GM18870 (cell line): ENCODE data around the gene SGCG.
"Not testable (repeated sequence)": the region's sequence is repeated elsewhere in the genome, so short reads cannot be mapped to it uniquely, and the experiment has no call there.

Experiments used
- ATAC-seq: cut with Tn5 transposase; IDR thresholded peaks from one replicate; pipeline ENCODE4 v1.9.1; 2021; ENCODE audit warnings: moderate library complexity; ENCODE audit not compliant: unreplicated experiment

SGCG gene

GRCh38 chr13:23205807-23206206 lies 25.0 kb downstream of the SGCG start:
- no peak for ATAC-seq

- ATAC-seq = no peak
Measured at GRCh38 chr13:23212671-23213070, 31.9 kb downstream of the SGCG start.

GRCh38 chr13:23231241-23231640 lies 50.5 kb downstream of the SGCG start:
- ATAC-seq = no peak

GRCh38 chr13:23235994-23236393 lies 55.2 kb downstream of the SGCG start:
- ATAC-seq = no peak

DNA sequence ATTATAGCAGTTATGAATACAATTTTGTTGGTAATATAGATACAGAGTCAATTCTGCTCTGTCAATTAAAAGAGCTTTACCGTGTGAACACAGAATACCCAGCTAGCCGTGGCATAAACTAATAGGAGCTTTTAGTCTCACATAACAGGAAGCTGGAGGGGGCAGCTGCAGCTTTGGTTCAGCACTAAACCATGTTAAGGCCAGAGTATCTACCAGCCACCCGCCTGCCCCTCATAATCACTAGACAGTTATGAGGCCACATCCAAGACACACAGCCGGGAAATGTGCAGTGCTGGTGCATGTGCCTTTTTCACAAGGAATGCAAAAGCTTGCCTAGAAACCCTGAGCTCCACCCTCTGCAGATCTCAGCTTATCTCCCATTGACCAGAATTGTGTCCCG lies 62.3 kb downstream of the SGCG start:
- ATAC-seq = no peak

GRCh38 chr13:23248410-23248809 lies 67.6 kb downstream of the SGCG start:
- ATAC-seq = not testable (repeated sequence)

GRCh38 chr13:23254506-23254905 lies 73.7 kb downstream of the SGCG start:
- no peak for ATAC-seq

- ATAC-seq = no peak
Measured at GRCh38 chr13:23267571-23267970, 86.8 kb downstream of the SGCG start.

- peak; percentile 94 for ATAC-seq
Measured at GRCh38 chr13:23268441-23268840, 87.7 kb downstream of the SGCG start.

DNA sequence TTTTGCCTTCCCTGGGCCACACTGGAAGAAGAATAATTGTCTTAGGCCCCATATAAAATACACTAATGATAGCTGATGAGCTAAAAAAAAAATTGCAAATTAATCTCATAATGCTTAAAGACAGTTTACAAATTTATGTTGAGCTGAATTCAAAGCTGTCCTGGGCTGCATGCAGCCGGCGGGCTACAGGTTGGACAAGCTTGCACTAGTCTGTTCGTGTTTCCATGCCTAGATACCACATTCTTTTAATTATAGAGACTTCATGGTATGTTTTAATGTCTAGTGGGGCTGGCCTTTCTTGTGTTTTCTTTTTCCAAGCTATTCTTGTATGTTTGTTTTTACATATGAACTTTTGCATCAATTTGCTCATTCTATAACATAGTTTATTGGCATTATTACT lies 90.6 kb downstream of the SGCG start:
- ATAC-seq = no peak

- ATAC-seq = no peak
Measured at GRCh38 chr13:23273498-23273897, 92.7 kb downstream of the SGCG start.

- no peak for ATAC-seq
Measured at GRCh38 chr13:23279321-23279720, 98.5 kb downstream of the SGCG start.

- no peak for ATAC-seq
Measured at GRCh38 chr13:23288564-23288963, 107.8 kb downstream of the SGCG start.

DNA sequence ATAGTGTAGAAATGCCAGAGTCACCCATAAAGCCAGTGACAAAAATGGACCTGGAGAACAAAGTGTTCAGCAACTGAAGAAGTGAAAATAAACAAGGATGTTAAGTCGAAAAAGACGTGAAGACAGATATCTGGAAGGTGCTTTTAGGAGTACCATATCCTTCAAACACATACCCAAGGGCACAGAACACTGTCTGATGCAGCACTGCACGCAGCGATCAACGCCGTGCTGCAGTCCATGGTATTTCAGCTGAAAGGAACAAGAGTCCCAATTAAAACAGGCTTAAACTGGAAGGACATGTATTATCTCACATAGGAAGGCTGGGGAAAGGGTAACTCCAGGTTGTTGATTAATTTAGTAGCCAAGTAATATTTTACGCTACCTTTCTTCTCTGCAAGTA lies 108.2 kb downstream of the SGCG start:
- ATAC-seq = no peak

GRCh38 chr13:23289917-23290357 lies 109.2 kb downstream of the SGCG start:
- no peak for ATAC-seq

GRCh38 chr13:23292586-23292985 lies 111.8 kb downstream of the SGCG start:
- ATAC-seq = no peak

DNA sequence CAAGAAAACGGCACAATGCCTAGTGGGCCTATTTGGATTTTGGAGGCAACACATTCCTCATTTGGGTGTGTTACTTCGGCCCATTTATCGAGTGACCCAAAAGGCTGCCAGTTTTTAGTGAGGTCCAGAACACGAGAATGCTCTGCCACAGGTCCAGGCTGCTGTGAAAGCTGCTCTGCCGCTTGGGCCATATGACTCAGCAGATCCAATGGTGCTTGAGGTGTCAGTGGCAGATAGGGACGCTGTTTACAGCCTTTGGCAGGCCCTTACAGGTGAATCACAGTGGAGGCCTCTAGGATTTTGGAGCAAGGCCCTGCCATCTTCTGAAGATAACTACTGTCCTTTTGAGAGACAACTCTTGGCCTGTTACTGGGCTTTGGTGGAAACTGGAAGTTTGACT lies 134.1 kb downstream of the SGCG start:
- not testable (repeated sequence) for ATAC-seq

DNA sequence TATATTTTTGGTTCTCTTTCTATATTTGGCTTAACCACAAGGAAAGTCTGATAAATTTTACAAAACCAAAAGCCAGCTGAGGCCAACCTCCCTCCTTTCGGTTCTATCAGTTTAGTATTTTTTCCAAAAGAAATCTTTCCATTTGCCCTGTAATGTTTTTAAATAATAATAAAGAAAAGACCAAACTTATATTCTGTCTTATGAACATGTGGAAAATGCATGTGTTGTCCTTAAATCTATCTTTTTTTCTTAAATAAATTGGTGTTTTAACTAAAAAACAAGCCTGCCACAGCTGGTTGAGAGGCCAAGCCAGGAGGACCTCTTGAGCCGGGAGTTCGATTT lies 139.1 kb downstream of the SGCG start:
- ATAC-seq = no peak

DNA sequence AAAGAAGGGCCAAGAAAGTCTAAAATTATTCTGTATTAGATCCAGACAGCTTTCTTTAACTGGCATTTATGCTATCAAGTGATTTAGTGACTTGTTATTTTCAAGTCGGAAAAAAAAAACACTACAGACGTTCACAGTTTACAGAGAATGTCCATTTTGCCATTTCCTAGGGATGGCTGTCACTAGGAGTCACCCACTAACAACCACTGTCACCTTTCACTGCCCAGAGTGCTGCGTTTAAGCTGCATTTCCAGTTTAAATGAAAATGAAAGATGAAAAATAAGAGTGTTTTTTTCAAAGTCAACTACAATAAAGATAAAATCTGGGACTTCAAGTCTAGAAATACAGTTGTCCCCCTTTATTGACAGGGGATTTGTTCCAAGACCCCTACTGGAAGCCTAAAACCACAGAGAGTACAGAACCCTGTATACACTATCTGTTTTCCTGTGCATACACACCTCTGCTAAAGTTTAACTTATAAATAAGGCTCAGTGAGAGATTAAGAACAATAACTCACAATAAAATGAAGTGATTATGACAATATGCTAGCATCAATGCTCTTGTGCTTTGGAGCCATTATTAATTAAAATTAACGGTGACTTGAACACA lies 140.3 kb downstream of the SGCG start:
- peak; percentile 11 for ATAC-seq

- peak; percentile 90 for ATAC-seq
Measured at GRCh38 chr13:23321535-23322241, 140.9 kb downstream of the SGCG start.

GRCh38 chr13:23322353-23323336 lies 141.9 kb downstream of the SGCG start:
- no peak for ATAC-seq
